Measurements from ENCODE around the gene TEX2.

DNA sequence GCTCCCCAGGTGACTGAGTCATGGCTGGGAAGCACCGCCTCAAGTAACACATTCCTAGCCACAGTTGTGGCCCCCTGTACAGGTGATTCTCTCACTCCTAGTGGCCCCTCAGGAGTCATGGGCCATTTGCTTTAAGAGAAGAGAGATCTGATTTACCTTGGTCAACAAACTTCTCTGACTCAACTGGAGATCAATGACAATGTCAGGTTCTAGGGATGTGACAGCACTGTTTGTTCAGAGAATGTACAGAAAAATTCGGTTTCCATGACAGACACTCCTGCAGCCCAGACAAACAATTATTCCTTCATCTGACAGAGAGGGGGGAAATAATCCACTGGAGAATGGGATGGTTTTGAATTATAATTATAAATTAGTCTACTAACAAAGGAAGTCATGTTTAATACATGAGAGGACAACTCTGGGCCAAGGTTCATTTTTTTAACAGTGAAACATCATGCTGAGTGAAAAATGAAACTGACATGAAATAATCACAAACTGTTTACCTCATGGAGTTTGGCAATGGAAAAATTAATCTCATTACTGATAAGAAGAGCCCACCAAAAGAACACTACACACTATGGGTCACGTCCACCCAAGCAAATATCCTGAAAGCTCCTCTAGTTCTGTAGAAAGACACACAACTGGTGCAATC lies 142.8 kb downstream of the TEX2 start:
- TF ChIP-seq, protein P1, sequence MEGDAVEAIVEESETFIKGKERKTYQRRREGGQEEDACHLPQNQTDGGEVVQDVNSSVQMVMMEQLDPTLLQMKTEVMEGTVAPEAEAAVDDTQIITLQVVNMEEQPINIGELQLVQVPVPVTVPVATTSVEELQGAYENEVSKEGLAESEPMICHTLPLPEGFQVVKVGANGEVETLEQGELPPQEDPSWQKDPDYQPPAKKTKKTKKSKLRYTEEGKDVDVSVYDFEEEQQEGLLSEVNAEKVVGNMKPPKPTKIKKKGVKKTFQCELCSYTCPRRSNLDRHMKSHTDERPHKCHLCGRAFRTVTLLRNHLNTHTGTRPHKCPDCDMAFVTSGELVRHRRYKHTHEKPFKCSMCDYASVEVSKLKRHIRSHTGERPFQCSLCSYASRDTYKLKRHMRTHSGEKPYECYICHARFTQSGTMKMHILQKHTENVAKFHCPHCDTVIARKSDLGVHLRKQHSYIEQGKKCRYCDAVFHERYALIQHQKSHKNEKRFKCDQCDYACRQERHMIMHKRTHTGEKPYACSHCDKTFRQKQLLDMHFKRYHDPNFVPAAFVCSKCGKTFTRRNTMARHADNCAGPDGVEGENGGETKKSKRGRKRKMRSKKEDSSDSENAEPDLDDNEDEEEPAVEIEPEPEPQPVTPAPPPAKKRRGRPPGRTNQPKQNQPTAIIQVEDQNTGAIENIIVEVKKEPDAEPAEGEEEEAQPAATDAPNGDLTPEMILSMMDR (optimal IDR thresholded peaks at IDR 0.05 in 1 of 3, IDR thresholded peaks at IDR 0.05 in 1 of 3, conservative IDR thresholded peaks at IDR 0.05 in 1 of 3; ENCODE audit: extremely low read depth in 1 of 3, insufficient read depth in 2 of 3, low read length in 3 of 3): no peak
- TF ChIP-seq EZH2 (IDR thresholded peaks at IDR 0.05; ENCODE audit: low read length): no peak

Data from keratinocyte (primary cell).